ENCODE measurements around the gene BMP7.

BMP7 gene

GRCh38 chr20:57244627-57245214 is 21.7 kb downstream of the BMP7 start:
- TF ChIP-seq CTCF (IDR thresholded peaks at IDR 0.05; ENCODE audit: low read depth, low read length): peak; percentile 35; the same call in 1 of the 2 replicates
- DNase-seq: peak; percentile 15
- H3K27ac ChIP-seq: no peak overlapping the region

GRCh38 chr20:57244221-57244585 is 22.2 kb downstream of the BMP7 start:
- no peak overlapping the region for H3K4me3 ChIP-seq (ENCODE audit: low read depth, low read length)
- H3K27ac ChIP-seq: no peak overlapping the region
- peaks cover 4% of the 10 kb centered on the region for H3K9me3 ChIP-seq (ENCODE audit: severe bottlenecking)
- no peaks in the 10 kb centered on the region for H3K36me3 ChIP-seq
- H3K27me3 ChIP-seq (ENCODE audit: insufficient read depth, low read depth, severe bottlenecking): peaks cover 17% of the 10 kb centered on the region
- DNase-seq: no peak
- no peak for TF ChIP-seq CTCF (IDR thresholded peaks at IDR 0.05; ENCODE audit: low read depth, low read length)

More at GRCh38 chr20:57244627-57245214, 21.7 kb downstream of the BMP7 start:
- no peaks in the 10 kb centered on the region for H3K36me3 ChIP-seq
- peaks cover 17% of the 10 kb centered on the region for H3K27me3 ChIP-seq (ENCODE audit: insufficient read depth, low read depth, severe bottlenecking)
- H3K4me3 ChIP-seq (ENCODE audit: low read depth, low read length): no peak overlapping the region
- peaks cover 4% of the 10 kb centered on the region for H3K9me3 ChIP-seq (ENCODE audit: severe bottlenecking)

GRCh38 chr20:57243480-57244220 is 22.8 kb downstream of the BMP7 start:
- no peak for TF ChIP-seq CTCF (IDR thresholded peaks at IDR 0.05; ENCODE audit: low read depth, low read length)
- no peak for DNase-seq
- Histone ChIP-seq H3K9me3 (ENCODE audit: severe bottlenecking) (peaks cover 4% of the 10 kb centered on the region), H3K27me3 (ENCODE audit: insufficient read depth, low read depth, severe bottlenecking) (peaks cover 16% of the 10 kb centered on the region), H3K4me3 (ENCODE audit: low read depth, low read length) (no peak overlapping the region), H3K36me3 (no peaks in the 10 kb centered on the region), H3K27ac (no peak overlapping the region)

- H3K4me3 ChIP-seq (ENCODE audit: low read depth, low read length): no peak overlapping the region
- no peak for DNase-seq
- no peaks in the 10 kb centered on the region for H3K36me3 ChIP-seq
- no peak for TF ChIP-seq CTCF (IDR thresholded peaks at IDR 0.05; ENCODE audit: low read depth, low read length)
- no peak overlapping the region for H3K27ac ChIP-seq
- peaks cover 4% of the 10 kb centered on the region for H3K9me3 ChIP-seq (ENCODE audit: severe bottlenecking)
- peaks cover 22% of the 10 kb centered on the region for H3K27me3 ChIP-seq (ENCODE audit: insufficient read depth, low read depth, severe bottlenecking)
These were observed 24.0 kb downstream of the BMP7 start for GRCh38 chr20:57242414-57242813.

- no peak overlapping the region for H3K4me3 ChIP-seq (ENCODE audit: low read depth, low read length)
- no peak for DNase-seq
- no peak for TF ChIP-seq CTCF (IDR thresholded peaks at IDR 0.05; ENCODE audit: low read depth, low read length)
- peaks cover 26% of the 10 kb centered on the region for H3K27me3 ChIP-seq (ENCODE audit: insufficient read depth, low read depth, severe bottlenecking)
- H3K27ac ChIP-seq: no peak overlapping the region
- no peaks in the 10 kb centered on the region for H3K36me3 ChIP-seq
- peaks cover 4% of the 10 kb centered on the region for H3K9me3 ChIP-seq (ENCODE audit: severe bottlenecking)
These were observed 25.0 kb downstream of the BMP7 start for GRCh38 chr20:57241363-57241991.

All from WERI-Rb-1 (cell line).